Skin epidermis (tissue), 12 donors: Measurements from ENCODE around the gene REXO5.

Source experiments
- H3K27ac ChIP-seq, 21 experiments: fragments of 200-600 bp; sonication (generic) in 11 of 21; one replicate each; pipeline ENCODE4 v1.5.0; 2020; ENCODE audit warnings: mild to moderate bottlenecking in 3 of 21, inconsistent platforms in 2 of 21, moderate library complexity in 2 of 21
- H3K4me3 ChIP-seq, 7 experiments: fragments of 200-600 bp; sonication (generic) in 2 of 7; one replicate each; pipeline ENCODE4 v1.5.0; 2020; ENCODE audit warnings: inconsistent platforms in 2 of 7, mild to moderate bottlenecking in 2 of 7, moderate library complexity in 1 of 7

Gene REXO5

GRCh38 chr16:20798364-20798763 lies 8.0 kb upstream of the REXO5 start:
- no peak overlapping the region for H3K4me3 ChIP-seq
- no peak overlapping the region for H3K27ac ChIP-seq

GRCh38 chr16:20799599-20799998 lies 6.7 kb upstream of the REXO5 start:
- Histone ChIP-seq H3K27ac (no peak overlapping the region), H3K4me3 (no peak overlapping the region)

- Histone ChIP-seq H3K4me3 (no peak overlapping the region), H3K27ac (no peak overlapping the region)
Observed at GRCh38 chr16:20801278-20801677, 5.0 kb upstream of the REXO5 start.

GRCh38 chr16:20803192-20803560 lies 3.2 kb upstream of the REXO5 start:
- Histone ChIP-seq H3K27ac (no peak overlapping the region), H3K4me3 (no peak overlapping the region)

GRCh38 chr16:20803561-20804214 lies 2.6 kb upstream of the REXO5 start:
- Histone ChIP-seq H3K4me3 (no peak overlapping the region), H3K27ac (no peak overlapping the region)

GRCh38 chr16:20805684-20806167 lies 601 bp upstream of the REXO5 start:
- Histone ChIP-seq H3K4me3 (peak overlapping the region; percentile 62 to 90 (median 75)), H3K27ac (peak overlapping the region; percentile 8 to 93 (median 84))

GRCh38 chr16:20807862-20808261 lies 1.5 kb downstream of the REXO5 start:
- Histone ChIP-seq H3K27ac (no peak overlapping the region), H3K4me3 (no peak overlapping the region)

DNA sequence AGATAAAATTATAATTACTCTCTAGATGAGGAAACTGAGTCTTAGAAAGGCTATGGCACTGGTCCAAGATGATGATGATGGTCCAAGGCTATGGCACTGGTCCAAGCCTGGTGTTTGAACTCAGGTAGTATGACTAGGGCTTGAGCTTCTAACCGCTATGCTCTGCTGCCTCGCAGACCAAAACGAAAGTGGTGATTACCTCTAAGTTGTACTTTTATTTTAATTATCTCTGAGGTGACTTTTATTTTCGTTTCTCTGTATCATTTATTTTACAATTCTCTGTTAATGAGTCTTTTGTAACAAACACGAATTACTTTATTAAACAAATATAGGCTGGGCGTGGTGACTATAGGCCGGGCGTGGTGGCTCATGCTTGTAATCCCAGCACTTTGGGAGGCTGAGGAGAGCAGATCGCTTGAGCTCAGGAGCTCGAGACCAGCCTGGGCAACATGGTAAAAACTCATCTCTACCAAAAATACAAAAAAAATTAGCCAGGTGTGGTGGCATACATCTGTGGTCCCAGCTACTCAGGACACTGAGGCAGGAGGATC lies 5.6 kb downstream of the REXO5 start:
- no peak overlapping the region for H3K27ac ChIP-seq
- H3K4me3 ChIP-seq, result no peak overlapping the region

- Histone ChIP-seq H3K4me3 (no peak overlapping the region), H3K27ac (no peak overlapping the region)
Observed at GRCh38 chr16:20812510-20812909, 6.2 kb downstream of the REXO5 start.

DNA sequence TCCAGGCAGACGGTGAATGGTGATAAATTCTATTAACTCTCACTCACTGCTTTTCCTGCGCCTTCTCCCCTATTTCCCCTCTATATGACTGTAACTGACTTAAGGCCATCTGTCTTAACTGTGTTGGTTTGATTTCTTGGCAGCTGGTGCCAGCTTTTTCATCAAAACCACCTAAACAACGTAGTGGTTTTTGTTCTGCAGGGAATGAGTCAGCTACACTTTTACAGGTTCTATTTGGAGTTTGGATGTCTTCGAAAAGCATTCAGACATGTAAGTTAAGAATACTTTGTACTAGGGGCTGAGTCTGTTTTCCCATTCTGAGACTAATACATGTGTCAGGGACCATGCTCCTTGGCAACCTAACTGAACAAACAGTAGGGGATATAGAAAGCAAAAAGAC lies 8.5 kb downstream of the REXO5 start:
- Histone ChIP-seq H3K4me3 (no peak overlapping the region), H3K27ac (no peak overlapping the region)

GRCh38 chr16:20818929-20819585 lies 12.7 kb downstream of the REXO5 start:
- H3K4me3 ChIP-seq, result no peak overlapping the region
- no peak overlapping the region for H3K27ac ChIP-seq

- no peak overlapping the region for H3K4me3 ChIP-seq
- H3K27ac ChIP-seq, result no peak overlapping the region
Observed at GRCh38 chr16:20821682-20822081, 15.4 kb downstream of the REXO5 start.

- Histone ChIP-seq H3K27ac (no peak overlapping the region), H3K4me3 (no peak overlapping the region)
Observed at GRCh38 chr16:20822521-20823325, 16.4 kb downstream of the REXO5 start.

DNA sequence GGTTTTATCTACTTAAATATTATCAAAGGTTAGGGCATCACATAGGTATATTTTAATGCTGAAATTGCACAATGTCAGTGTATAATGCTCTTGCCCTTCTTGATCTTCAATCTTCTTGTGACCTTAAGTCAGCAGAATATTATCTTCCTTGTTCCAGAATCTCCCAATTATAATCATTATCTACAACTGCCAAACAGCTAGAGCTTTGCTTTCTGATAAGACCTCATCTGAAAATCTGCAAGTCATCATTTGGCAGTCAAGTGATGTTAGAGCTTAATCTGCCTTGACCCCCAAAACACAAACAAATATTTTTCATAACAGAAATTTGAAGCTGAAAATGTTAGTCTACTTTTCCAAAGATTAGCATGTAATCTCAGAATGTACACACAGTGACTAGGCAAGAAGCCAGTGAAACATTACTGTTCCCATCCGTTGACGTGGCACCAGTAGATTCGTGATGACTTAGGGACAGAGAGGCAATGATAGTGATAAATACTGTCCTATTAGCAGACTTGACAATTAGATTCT lies 19.8 kb downstream of the REXO5 start:
- Histone ChIP-seq H3K27ac (no peak overlapping the region), H3K4me3 (no peak overlapping the region)

- no peak overlapping the region for H3K4me3 ChIP-seq
Observed at GRCh38 chr16:20829536-20829935, 23.2 kb downstream of the REXO5 start.

DNA sequence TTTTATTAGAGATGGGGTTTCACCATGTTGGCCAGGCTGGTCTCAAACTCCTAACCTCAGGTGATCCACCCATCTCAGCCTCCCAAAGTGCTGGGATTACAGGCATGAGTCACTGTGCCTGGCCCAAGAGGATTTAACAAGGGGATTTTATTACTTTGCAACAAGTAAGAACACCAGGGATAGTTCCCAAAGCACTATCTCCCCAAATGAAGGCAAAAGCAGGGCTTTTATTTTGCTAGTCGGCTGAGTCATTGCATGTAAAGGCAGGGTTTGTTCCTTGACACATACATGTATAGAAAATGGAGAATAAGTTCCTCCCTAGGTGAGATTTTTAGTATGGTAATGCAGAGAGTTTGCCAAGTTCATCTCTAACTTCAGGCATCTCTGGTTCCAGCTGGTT lies 24.0 kb downstream of the REXO5 start:
- Histone ChIP-seq H3K4me3 (no peak overlapping the region), H3K27ac (no peak overlapping the region)

More at GRCh38 chr16:20829536-20829935, 23.2 kb downstream of the REXO5 start:
- no peak overlapping the region for H3K27ac ChIP-seq

DNA sequence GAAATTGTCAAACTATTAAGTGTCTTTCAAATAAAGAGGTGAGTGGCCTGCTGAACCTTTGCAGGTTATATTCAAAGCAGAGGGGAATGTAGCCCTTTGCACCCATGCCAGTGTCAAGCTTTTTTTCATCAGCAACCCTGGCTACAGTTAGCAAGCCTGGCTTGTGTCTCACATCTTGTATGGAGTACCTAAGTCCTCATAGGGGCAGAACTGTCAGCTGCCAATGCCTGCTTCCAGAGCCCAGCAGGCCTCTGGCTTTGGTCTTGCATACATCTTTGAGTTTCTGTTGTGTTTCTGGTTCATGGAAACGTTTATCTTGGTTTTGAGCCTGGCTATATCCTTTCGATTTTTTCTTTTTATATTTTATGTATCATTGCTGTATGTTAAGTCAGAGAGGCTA lies 26.8 kb downstream of the REXO5 start:
- H3K4me3 ChIP-seq, result no peak overlapping the region
- no peak overlapping the region for H3K27ac ChIP-seq

- Histone ChIP-seq H3K4me3 (no peak overlapping the region), H3K27ac (no peak overlapping the region)
Observed at GRCh38 chr16:20838240-20838639, 31.9 kb downstream of the REXO5 start.

GRCh38 chr16:20839504-20839903 lies 33.2 kb downstream of the REXO5 start:
- H3K4me3 ChIP-seq, result no peak overlapping the region

GRCh38 chr16:20844054-20844453 lies 37.7 kb downstream of the REXO5 start:
- H3K4me3 ChIP-seq, result no peak overlapping the region
- peak overlapping the region in 1 of 21 experiments; percentile 39 for H3K27ac ChIP-seq

More at GRCh38 chr16:20839504-20839903, 33.2 kb downstream of the REXO5 start:
- H3K27ac ChIP-seq, result no peak overlapping the region
